Measurements from ENCODE around the gene BANK1. TPM values are rescaled to one million over a fixed set of nuclear protein-coding genes. Genes with fewer than 3 reads are reported as not detected.

BANK1 gene
- total RNA-seq, 2 experiments from 2014 or later, result not detected

DNA sequence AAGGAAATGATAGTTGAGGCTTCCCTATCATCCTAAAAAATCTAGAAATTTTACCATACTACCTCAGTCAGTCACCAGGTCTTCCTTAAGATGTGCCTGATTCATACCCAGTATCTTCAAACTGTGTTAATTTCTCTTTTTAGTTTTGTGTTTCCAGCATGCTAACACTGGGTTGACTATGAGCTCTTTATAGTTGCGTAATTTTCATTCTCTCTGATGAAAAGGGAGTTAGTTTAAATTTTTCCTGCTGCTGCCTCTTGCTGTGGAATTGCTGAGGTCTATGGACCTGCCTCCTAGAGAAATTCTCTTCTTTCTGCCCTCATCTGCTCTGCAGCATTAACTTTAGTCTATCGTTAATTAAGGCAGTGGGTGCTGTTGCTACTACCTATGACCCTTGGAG is 66.6 kb downstream of the BANK1 start:
- intact Hi-C loops (cut with micrococcal nuclease; ENCODE audit: unreplicated experiment), result no loop called here
- no TSS peak for BruUV-seq (replicated peaks)
- Histone ChIP-seq H3K36me3 (ENCODE audit: insufficient read depth, low read length) (no peaks in the 10 kb centered on the region), H3K4me1 (ENCODE audit: insufficient read depth, low read length, poor library complexity, severe bottlenecking) (no peaks in the 10 kb centered on the region), H4K20me1 (ENCODE audit: insufficient read depth, low read length) (no peaks in the 10 kb centered on the region), H3K4me2 (ENCODE audit: low read length) (no peak overlapping the region), H3K79me2 (ENCODE audit: insufficient read depth, low read depth, low read length) (no peaks in the 10 kb centered on the region), H2AFZ (ENCODE audit: low read length) (no peak overlapping the region), H3K9me3 (ENCODE audit: low read length) (no peaks in the 10 kb centered on the region), H3K9me2 (ENCODE audit: insufficient read depth, low read length) (no peaks in the 10 kb centered on the region), H3K4me3 (ENCODE audit: low read depth, low read length, poor library complexity, severe bottlenecking) (no peak overlapping the region), H3K27ac (ENCODE audit: low read depth, low read length, poor library complexity, severe bottlenecking) (no peak overlapping the region)
- TF ChIP-seq, protein P1, sequence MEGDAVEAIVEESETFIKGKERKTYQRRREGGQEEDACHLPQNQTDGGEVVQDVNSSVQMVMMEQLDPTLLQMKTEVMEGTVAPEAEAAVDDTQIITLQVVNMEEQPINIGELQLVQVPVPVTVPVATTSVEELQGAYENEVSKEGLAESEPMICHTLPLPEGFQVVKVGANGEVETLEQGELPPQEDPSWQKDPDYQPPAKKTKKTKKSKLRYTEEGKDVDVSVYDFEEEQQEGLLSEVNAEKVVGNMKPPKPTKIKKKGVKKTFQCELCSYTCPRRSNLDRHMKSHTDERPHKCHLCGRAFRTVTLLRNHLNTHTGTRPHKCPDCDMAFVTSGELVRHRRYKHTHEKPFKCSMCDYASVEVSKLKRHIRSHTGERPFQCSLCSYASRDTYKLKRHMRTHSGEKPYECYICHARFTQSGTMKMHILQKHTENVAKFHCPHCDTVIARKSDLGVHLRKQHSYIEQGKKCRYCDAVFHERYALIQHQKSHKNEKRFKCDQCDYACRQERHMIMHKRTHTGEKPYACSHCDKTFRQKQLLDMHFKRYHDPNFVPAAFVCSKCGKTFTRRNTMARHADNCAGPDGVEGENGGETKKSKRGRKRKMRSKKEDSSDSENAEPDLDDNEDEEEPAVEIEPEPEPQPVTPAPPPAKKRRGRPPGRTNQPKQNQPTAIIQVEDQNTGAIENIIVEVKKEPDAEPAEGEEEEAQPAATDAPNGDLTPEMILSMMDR (conservative IDR thresholded peaks at IDR 0.05; ENCODE audit: low read length), result no peak
- TF ChIP-seq EZH2phosphoT487 (IDR thresholded peaks at IDR 0.05; ENCODE audit: borderline replicate concordance, low read depth, low read length), result no peak
- ChIA-PET POLR2A (no interaction called here), CTCF (ENCODE audit: unreplicated experiment) (no interaction called here)
- no peak for DNase-seq (ENCODE audit: low spot score)

DNA sequence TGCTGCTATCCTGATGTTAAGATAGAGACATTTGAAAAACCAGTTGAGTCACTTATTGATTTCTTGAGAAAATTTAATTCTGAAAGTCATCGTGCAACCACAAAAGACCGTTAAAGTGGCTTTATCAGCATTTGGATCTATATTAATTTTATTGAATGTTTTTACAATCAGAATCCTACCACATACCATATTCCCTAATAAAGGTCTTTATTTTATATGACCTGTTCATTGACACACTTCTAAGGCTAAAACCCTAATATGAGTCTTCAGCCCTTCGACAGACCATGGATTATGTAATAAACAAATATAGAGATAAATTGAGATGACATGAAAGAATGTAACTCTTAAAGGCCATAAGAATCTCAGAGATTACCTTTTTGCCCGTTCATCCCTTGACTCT is 68.1 kb downstream of the BANK1 start:
- no peak overlapping the region for H3K4me3 ChIP-seq (ENCODE audit: low read depth, low read length, poor library complexity, severe bottlenecking)
- H3K4me1 ChIP-seq (ENCODE audit: insufficient read depth, low read length, poor library complexity, severe bottlenecking), result peaks cover 8% of the 10 kb centered on the region
- no peaks in the 10 kb centered on the region for H3K9me2 ChIP-seq (ENCODE audit: insufficient read depth, low read length)
- DNase-seq (ENCODE audit: low spot score), result no peak
- BruUV-seq (replicated peaks), result no TSS peak
- H3K9me3 ChIP-seq (ENCODE audit: low read length), result no peaks in the 10 kb centered on the region
- ChIA-PET POLR2A (no interaction called here), CTCF (ENCODE audit: unreplicated experiment) (no interaction called here)
- no peaks in the 10 kb centered on the region for H4K20me1 ChIP-seq (ENCODE audit: insufficient read depth, low read length)
- no peaks in the 10 kb centered on the region for H3K79me2 ChIP-seq (ENCODE audit: insufficient read depth, low read depth, low read length)
- H3K4me2 ChIP-seq (ENCODE audit: low read length), result no peak overlapping the region
- intact Hi-C loops (cut with micrococcal nuclease; ENCODE audit: unreplicated experiment), result no loop called here
- no peaks in the 10 kb centered on the region for H3K36me3 ChIP-seq (ENCODE audit: insufficient read depth, low read length)
- no peak overlapping the region for H2AFZ ChIP-seq (ENCODE audit: low read length)
- H3K27ac ChIP-seq (ENCODE audit: low read depth, low read length, poor library complexity, severe bottlenecking), result no peak overlapping the region
- TF ChIP-seq EZH2phosphoT487 (IDR thresholded peaks at IDR 0.05; ENCODE audit: borderline replicate concordance, low read depth, low read length), result no peak
- TF ChIP-seq, protein P1 (conservative IDR thresholded peaks at IDR 0.05; ENCODE audit: low read length), result no peak

DNA sequence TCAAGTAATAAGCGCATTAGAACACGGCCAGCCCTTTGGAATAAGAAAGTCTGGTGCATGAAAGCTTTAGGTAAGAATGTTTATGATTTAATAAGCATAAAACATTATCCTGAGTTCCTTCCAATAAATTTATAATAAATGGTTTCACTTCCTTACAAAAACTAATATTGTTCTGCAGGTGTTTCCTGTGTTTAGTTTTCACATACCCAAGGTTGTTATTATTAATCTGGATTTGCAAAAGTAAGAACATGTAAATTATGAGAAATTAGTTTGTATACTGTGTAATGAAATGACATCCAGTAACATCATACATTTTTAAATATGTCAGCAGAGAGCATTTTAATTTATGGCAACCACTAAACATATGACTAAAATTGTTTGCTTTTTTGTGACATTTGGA is 72.1 kb downstream of the BANK1 start:
- Histone ChIP-seq H4K20me1 (ENCODE audit: insufficient read depth, low read length) (no peaks in the 10 kb centered on the region), H3K36me3 (ENCODE audit: insufficient read depth, low read length) (no peaks in the 10 kb centered on the region), H3K27ac (ENCODE audit: low read depth, low read length, poor library complexity, severe bottlenecking) (no peak overlapping the region), H3K4me1 (ENCODE audit: insufficient read depth, low read length, poor library complexity, severe bottlenecking) (peaks cover 8% of the 10 kb centered on the region), H3K79me2 (ENCODE audit: insufficient read depth, low read depth, low read length) (no peaks in the 10 kb centered on the region), H3K9me3 (ENCODE audit: low read length) (no peaks in the 10 kb centered on the region), H3K4me2 (ENCODE audit: low read length) (peak overlapping the region; percentile 28; the same call in 1 of the 2 replicates), H2AFZ (ENCODE audit: low read length) (no peak overlapping the region), H3K9me2 (ENCODE audit: insufficient read depth, low read length) (no peaks in the 10 kb centered on the region), H3K4me3 (ENCODE audit: low read depth, low read length, poor library complexity, severe bottlenecking) (no peak overlapping the region)
- TF ChIP-seq EZH2phosphoT487 (IDR thresholded peaks at IDR 0.05; ENCODE audit: borderline replicate concordance, low read depth, low read length), result no peak
- TF ChIP-seq, protein P1 (conservative IDR thresholded peaks at IDR 0.05; ENCODE audit: low read length), result no peak
- DNase-seq (ENCODE audit: low spot score), result no peak
- ChIA-PET CTCF (ENCODE audit: unreplicated experiment) (no interaction called here), POLR2A (no interaction called here)
- intact Hi-C loops (cut with micrococcal nuclease; ENCODE audit: unreplicated experiment), result no loop called here
- BruUV-seq (replicated peaks), result no TSS peak
